ENCODE results near the gene ZP1.

ZP1 gene

GRCh38 chr11:60910711-60911380 lies 43.5 kb downstream of the ZP1 start:
- no peak for DNase-seq

GRCh38 chr11:60912223-60912850 lies 45.0 kb downstream of the ZP1 start:
- no peak for DNase-seq

GRCh38 chr11:60912851-60913528 lies 45.6 kb downstream of the ZP1 start:
- no peak for DNase-seq

DNA sequence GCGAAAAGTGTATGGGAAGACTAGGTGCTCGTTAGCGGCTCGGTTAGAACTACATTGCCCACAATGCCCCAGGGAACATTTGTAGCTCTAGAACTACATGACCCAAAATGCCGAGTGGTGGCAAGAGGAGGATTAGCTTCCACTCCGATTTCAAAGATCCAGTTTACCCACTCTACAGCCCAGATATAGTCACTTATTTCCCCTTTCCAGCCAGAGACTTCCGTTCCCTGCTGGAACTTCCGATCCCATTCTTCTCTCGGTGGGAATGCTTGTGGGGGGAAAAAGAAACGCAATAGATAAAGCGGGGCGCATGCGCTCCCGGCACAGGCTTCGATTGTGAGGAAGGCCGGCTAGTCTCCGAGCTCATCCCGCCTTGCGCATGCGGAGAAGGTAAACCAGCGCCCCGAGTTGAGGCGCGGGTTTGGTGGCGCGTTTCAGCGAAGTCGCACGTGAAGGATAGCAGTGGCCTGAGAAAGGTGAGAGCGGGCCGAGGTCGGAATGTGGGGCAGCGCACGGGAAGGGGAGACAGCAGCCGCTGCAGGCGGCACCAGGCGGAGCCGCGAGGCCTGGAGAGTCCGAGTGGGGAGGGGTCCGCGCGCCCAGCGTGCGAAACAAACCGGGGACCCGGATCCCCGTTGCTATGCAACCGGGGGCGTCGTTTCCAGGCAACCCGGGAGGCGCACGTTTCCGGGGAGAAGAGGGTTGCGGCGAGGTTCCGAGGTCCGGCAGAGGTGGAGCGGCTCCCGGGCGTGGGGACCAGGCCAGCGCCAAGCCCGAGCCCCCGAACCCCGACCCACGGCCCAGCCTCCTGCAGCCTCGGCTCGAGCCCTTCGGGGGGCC lies 46.7 kb downstream of the ZP1 start, which contains the start of gene TMEM109:
Gene TMEM109, plus strand, starts transcription at position 366 of the 840 bp plus-strand sequence. CDS start 5,536 bp downstream, outside the sequence.
- DNase-seq = peak; percentile 52

GRCh38 chr11:60914633-60915247 lies 47.4 kb downstream of the ZP1 start:
- DNase-seq = no peak

GRCh38 chr11:60915248-60915914 lies 48.0 kb downstream of the ZP1 start:
- no peak for DNase-seq

GRCh38 chr11:60916669-60917206 lies 49.4 kb downstream of the ZP1 start:
- no peak for DNase-seq

DNA sequence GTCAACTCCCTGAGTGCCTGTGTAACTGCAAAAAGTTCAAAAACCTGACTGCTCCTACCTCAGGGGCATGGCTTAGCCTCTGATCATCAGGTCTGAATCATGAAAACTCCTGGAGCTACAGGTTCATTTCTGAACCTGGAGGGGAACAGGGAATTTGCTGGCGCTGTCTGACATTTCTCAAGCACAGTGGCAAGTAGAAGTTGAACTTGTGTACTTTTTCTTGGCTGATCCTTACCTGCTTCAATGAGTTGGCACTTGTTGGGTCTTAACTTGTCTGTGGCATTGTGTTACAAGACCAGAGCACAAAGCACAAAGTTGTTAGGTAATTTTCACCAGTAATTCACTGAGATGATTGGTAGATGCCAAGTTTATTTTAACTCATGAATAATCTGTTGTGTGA lies 49.9 kb downstream of the ZP1 start:
- DNase-seq = no peak

GRCh38 chr11:60918251-60918938 lies 51.1 kb downstream of the ZP1 start:
- no peak for DNase-seq

GRCh38 chr11:60918939-60919265 lies 51.6 kb downstream of the ZP1 start:
- no peak for DNase-seq

DNA sequence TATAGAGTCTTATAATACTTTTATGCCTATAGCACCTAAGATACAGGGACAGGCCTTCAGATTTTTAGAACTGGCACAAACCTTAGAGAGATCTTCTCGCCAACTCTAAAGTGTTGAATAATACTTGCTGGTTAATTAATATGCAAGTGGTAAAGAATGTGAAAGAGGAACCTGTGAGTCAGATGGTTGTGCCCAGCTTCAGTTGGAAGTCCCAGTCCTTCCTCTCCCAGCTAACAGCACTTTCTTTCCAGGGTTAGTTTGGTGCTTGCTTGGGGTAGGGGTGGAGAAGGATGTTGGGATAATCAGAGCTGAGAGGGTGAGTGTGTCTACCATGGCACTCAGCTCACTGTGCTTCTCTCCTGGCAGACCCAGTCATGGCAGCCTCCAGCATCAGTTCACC lies 52.0 kb downstream of the ZP1 start:
- DNase-seq = no peak

- no peak for DNase-seq
These were observed 52.6 kb downstream of the ZP1 start for GRCh38 chr11:60919956-60920355.

DNA sequence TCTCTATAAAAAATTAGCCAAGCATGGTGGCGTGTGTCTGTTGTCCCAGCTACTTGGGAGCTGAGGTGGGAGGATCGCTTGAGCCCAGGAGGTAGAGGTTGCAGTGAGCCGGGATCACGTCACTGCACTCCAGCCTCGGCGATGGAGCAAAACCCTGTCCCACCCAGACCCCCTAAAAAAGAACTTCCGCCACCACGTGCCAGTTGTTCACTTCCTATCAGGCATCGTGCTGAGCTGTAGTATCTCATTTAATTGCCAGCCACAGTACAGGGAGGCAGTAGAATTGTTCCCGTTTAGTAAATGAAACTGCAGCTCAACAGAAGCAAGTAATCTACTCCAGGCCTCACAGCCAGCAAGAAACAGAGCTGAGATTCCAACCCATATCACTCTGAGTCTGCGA lies 53.9 kb downstream of the ZP1 start:
- no peak for DNase-seq

GRCh38 chr11:60921777-60922335 lies 54.5 kb downstream of the ZP1 start:
- DNase-seq = no peak

- DNase-seq = no peak
These were observed 55.6 kb downstream of the ZP1 start for GRCh38 chr11:60922906-60923305.

DNA sequence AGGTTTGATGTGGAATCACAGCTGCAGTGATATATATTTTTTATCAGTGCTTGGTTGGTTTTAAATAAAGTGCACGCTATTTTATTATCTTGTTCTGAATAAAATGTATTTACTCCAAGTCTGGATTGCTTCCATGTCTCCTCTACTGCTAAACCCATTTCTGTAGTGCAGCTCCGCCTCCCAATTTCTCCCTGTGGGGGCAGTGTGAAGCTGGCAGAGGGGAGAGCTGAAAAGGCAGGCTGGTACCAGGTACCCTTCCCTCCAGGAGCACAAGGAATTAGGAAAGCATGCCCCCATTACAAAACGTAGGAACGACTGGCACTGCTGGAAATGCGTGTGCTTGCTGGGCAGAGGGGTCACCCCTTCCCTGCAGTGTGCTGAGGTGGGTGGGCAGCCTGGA lies 56.0 kb downstream of the ZP1 start:
- no peak for DNase-seq

DNA sequence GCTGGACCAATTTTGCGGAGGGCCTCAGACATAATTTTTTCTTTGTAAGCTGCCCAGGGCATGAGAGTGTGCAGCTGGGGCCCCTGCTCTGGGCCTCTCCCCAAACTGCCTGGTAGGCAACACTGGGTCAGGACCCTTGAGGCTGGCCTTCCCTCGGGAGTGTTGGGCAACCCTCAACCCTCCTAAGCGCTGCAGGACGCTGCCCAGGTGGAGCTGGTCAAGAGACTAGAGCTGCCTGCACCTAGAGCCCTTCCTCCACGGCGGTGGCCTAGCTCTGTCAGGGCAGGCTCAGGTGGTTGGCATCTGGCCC lies 56.4 kb downstream of the ZP1 start:
- no peak for DNase-seq

DNA sequence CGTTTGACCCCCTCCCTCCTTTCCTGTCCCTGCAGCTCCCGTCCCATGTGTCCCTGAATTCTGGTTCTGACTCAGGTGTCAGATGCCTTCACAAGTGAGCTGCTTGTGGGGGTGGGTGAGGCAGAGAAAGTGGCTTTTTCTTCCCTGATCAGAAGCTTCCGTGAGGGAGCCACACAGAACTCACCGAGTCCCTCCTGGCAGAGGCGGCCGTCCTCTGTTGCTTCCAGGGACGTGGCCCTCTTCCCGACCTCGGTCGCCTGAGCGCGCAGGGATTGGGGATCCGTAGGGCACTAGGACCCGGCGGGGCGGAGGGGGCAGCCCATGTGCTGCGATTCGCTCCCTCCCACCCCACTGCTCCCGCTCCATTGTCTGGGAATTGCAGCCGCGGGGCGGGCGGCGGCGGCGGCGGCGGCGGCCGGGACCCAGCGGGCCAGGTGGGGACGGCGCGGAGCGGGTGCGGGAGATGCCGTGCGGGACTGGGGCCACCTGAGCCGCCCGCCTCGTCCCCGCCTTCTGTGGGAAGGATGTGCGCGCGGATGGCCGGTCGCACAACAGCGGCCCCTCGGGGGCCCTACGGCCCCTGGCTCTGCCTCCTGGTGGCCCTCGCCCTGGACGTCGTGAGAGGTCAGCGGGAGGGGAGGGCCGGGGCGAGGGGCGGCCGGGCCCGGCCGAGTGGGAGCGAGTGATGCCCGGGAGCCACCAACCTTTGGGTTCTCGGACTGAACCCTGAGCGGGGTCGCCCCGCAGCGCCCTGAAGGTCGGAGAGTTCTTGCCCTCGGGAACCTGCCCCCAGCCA lies 57.0 kb downstream of the ZP1 start, which contains the start of gene TMEM132A:
Gene TMEM132A, plus strand, starts transcription at position 351 of the 796 bp plus-strand sequence. Its CDS starts 174 bp downstream, at position 525.
- no peak for DNase-seq
